H9 (cell line): ENCODE data around the gene NDUFB2. TPM values are rescaled to one million over a fixed set of nuclear protein-coding genes. Genes with fewer than 3 reads are reported as not detected.
A peak's percentile ranks its signal among the peaks of the same experiment; 100 is the strongest.

Source experiments
- DNase-seq: peaks from one replicate; pipeline ENCODE4 v3.0.0-alpha.2; 2017
- H2AFZ ChIP-seq: one replicate; pipeline ENCODE4 v1.6.1; 2013; ENCODE audit warnings: mild to moderate bottlenecking, low read length, control low read depth, moderate library complexity
- H2AK5ac ChIP-seq: 2 replicates; pipeline ENCODE4 v1.6.1; 2013; ENCODE audit warnings: low read length, control low read depth, mixed read lengths; ENCODE audit not compliant: insufficient read length
- H2BK120ac ChIP-seq: one replicate; pipeline ENCODE4 v1.6.1; 2013; ENCODE audit warnings: low read depth, mild to moderate bottlenecking, low read length, control low read depth, inconsistent platforms; ENCODE audit not compliant: poor library complexity, severe bottlenecking
- H2BK12ac ChIP-seq: 2 replicates; pipeline ENCODE4 v1.6.1; 2013; ENCODE audit warnings: low read length, control low read depth, mixed read lengths, low read depth; ENCODE audit not compliant: insufficient read length
- H2BK15ac ChIP-seq: 2 replicates; pipeline ENCODE4 v1.6.1; 2013; ENCODE audit warnings: low read depth, low read length, control low read depth
- H2BK20ac ChIP-seq: one replicate; pipeline ENCODE4 v1.6.1; 2013; ENCODE audit warnings: low read depth, mild to moderate bottlenecking, low read length, control low read depth, inconsistent platforms; ENCODE audit not compliant: poor library complexity, severe bottlenecking
- H2BK5ac ChIP-seq: 2 replicates; pipeline ENCODE4 v1.6.1; 2013; ENCODE audit warnings: low read length, control low read depth, mixed read lengths; ENCODE audit not compliant: insufficient read length
- H3K14ac ChIP-seq: 2 replicates; pipeline ENCODE4 v1.6.1; 2013; ENCODE audit warnings: low read length, control low read depth; ENCODE audit not compliant: insufficient read depth
- H3K18ac ChIP-seq: 2 replicates; pipeline ENCODE4 v1.6.1; 2013; ENCODE audit warnings: low read depth, mild to moderate bottlenecking, mixed read lengths, low read length, control low read depth; ENCODE audit not compliant: insufficient read length
- H3K23ac ChIP-seq: 2 replicates; pipeline ENCODE4 v1.6.1; 2013; ENCODE audit warnings: low read length, control low read depth, mixed read lengths, low read depth; ENCODE audit not compliant: insufficient read length
- H3K23me2 ChIP-seq: 2 replicates; pipeline ENCODE4 v1.6.1; 2013; ENCODE audit warnings: low read depth, mild to moderate bottlenecking, mixed read lengths, low read length, control low read depth; ENCODE audit not compliant: insufficient read length, poor library complexity, severe bottlenecking
- H3K27ac ChIP-seq: 2 replicates; pipeline ENCODE4 v1.5.1; 2013; ENCODE audit warnings: low read length, control low read depth, mixed read lengths, low read depth; ENCODE audit not compliant: insufficient read length
- H3K27me3 ChIP-seq: 2 replicates; pipeline ENCODE4 v1.6.1; 2013; ENCODE audit warnings: low read length, control low read depth, inconsistent platforms; ENCODE audit not compliant: insufficient read depth
- H3K4ac ChIP-seq: 2 replicates; pipeline ENCODE4 v1.6.1; 2013; ENCODE audit warnings: low read depth, mild to moderate bottlenecking, control low read depth, inconsistent platforms, low read length, moderate library complexity
- H3K4me1 ChIP-seq: 2 replicates; pipeline ENCODE4 v1.6.1; 2013; ENCODE audit warnings: low read length, control low read depth, inconsistent platforms; ENCODE audit not compliant: insufficient read depth
- H3K4me2 ChIP-seq: 2 replicates; pipeline ENCODE4 v1.6.1; 2013; ENCODE audit warnings: low read length, control low read depth, mixed read lengths; ENCODE audit not compliant: insufficient read length, insufficient read depth
- H3K56ac ChIP-seq: 2 replicates; pipeline ENCODE4 v1.6.1; 2013; ENCODE audit warnings: low read depth, mild to moderate bottlenecking, mixed read lengths, low read length, control low read depth; ENCODE audit not compliant: insufficient read length
- H3K79me1 ChIP-seq: 2 replicates; pipeline ENCODE4 v1.6.1; 2013; ENCODE audit warnings: low read depth, mild to moderate bottlenecking, moderate library complexity, low read length, control low read depth, inconsistent platforms; ENCODE audit not compliant: insufficient read depth, poor library complexity, severe bottlenecking
- H3K79me2 ChIP-seq: 2 replicates; pipeline ENCODE4 v1.6.1; 2013; ENCODE audit warnings: low read length, control low read depth, inconsistent platforms; ENCODE audit not compliant: insufficient read depth
- H3K9ac ChIP-seq: 2 replicates; pipeline ENCODE4 v1.6.1; 2013; ENCODE audit warnings: low read length, control low read depth, mixed read lengths; ENCODE audit not compliant: insufficient read length; ENCODE audit errors: extremely low read depth
- H3K9me3 ChIP-seq: one replicate; pipeline ENCODE4 v1.6.1; 2013; ENCODE audit warnings: low read depth, low read length, inconsistent platforms; ENCODE audit not compliant: control insufficient read depth
- H3T11ph ChIP-seq: one replicate; pipeline ENCODE4 v1.6.1; 2013; ENCODE audit warnings: mild to moderate bottlenecking, low read length, control low read depth, inconsistent platforms
- H4K20me1 ChIP-seq: one replicate; pipeline ENCODE4 v1.6.1; 2013; ENCODE audit not compliant: control insufficient read depth, insufficient read length, insufficient read depth
- H4K5ac ChIP-seq: 2 replicates; pipeline ENCODE4 v1.6.1; 2013; ENCODE audit warnings: low read depth, mild to moderate bottlenecking, mixed read lengths, low read length, control low read depth; ENCODE audit not compliant: insufficient read length
- H4K8ac ChIP-seq: replicated peaks from 2 replicates; pipeline ENCODE4 v1.6.1; 2013; ENCODE audit warnings: low read length, control low read depth, mixed read lengths, low read depth; ENCODE audit not compliant: insufficient read length
- H4K91ac ChIP-seq: 2 replicates; pipeline ENCODE4 v1.6.1; 2013; ENCODE audit warnings: low read depth, mild to moderate bottlenecking, moderate library complexity, mixed read lengths, low read length, control low read depth; ENCODE audit not compliant: insufficient read length
- H3K27ac Mint-ChIP-seq, 3 experiments: 2 replicates in 2 of 3; 3 replicates in 1 of 3; pipeline ENCODE4 v1.8.0; 2020 to 2021; ENCODE audit warnings: mixed read lengths in 3 of 3, mild to moderate bottlenecking in 1 of 3, moderate library complexity in 1 of 3
- H3K27me3 Mint-ChIP-seq: 2 replicates; pipeline ENCODE4 v1.8.0; 2021; ENCODE audit warnings: low read depth, mild to moderate bottlenecking, moderate library complexity, mixed read lengths
- H3K36me3 Mint-ChIP-seq, 3 experiments: 2 replicates in 2 of 3; 3 replicates in 1 of 3; pipeline ENCODE4 v1.8.0; 2020 to 2021; ENCODE audit warnings: low read depth in 3 of 3, mixed read lengths in 3 of 3; ENCODE audit not compliant: insufficient read depth in 1 of 3
- H3K4me1 Mint-ChIP-seq, 2 experiments: 2 replicates each; pipeline ENCODE4 v1.8.0; 2020; ENCODE audit warnings: mixed read lengths in 2 of 2
- H3K4me3 Mint-ChIP-seq, 2 experiments: 2 replicates in 1 of 2; 3 replicates in 1 of 2; pipeline ENCODE4 v1.8.0; 2020 to 2021; ENCODE audit warnings: mild to moderate bottlenecking in 2 of 2, mixed read lengths in 2 of 2, moderate library complexity in 1 of 2
- H3K9me3 Mint-ChIP-seq, 2 experiments: 2 replicates in 1 of 2; 3 replicates in 1 of 2; pipeline ENCODE4 v1.8.0; 2020; ENCODE audit warnings: mild to moderate bottlenecking in 2 of 2, mixed read lengths in 2 of 2, moderate library complexity in 1 of 2
- WGBS: extraction: QIAGEN DNeasy Blood & Tissue Kit; methylation state at CpG from one replicate; pipeline ENCODE4 v1.1.7; 2013; ENCODE audit warnings: missing lambda C conversion rate, low lambda C conversion rate, mixed read lengths; ENCODE audit not compliant: insufficient read length; ENCODE audit errors: extremely low coverage; 5-methylcytosine and 5-hydroxymethylcytosine counted together
- total RNA-seq: library from RNA; stranded (reverse); gene quantifications from 2 replicates; pipeline ENCODE4 v1.2.1, GENCODE V29; 2021
- TF ChIP-seq, protein P1 (sequence below): fragments of 200-600 bp; sonication (generic); conservative IDR thresholded peaks from 3 replicates; pipeline ENCODE4 v1.8.0; 2021; ENCODE audit warnings: antibody characterized with exemption, mild to moderate bottlenecking

The NDUFB2 gene
- total RNA-seq, 1 experiment from 2014 or later: 177 TPM

DNA sequence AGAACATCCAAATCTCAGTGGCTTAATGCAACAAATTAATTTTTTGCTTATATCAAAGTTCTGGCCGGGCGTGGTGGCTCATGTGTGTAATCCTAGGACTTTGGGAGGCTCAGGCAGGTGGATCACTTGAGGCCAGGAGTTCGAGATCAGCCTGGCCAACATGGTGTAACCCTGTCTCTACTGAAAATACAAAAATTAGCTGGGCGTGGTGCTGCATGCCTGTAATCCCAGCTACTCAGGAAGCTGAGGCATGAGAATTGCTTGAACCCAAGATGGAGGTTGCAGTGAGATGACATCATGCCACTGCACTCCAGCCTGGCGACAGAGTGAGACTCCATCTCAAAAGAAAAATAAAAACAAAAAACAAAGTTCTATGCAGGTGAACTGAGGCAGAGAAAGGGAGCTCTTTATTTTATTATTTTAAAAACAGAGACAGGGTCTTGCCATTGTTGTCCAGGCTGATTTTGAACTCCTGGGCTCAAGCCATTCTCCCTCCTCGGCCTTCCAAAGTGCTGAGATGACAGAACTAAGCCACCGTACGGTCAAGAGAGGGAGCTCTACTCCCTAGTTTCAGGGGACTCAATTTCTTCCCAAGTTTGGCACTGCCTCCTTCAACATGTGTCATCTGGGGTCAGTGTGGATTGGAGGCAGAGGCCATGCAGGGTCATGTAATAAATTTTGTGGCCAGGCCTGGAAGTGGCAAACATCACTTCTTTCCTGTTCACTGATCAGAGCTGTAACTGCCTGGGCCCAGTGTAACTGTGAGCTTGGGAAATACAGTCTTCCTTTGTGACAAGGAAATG lies 21.4 kb upstream of the NDUFB2 start:
- H2BK15ac ChIP-seq: no peak overlapping the region
- no peak overlapping the region for H4K5ac ChIP-seq
- peaks cover 6% of the 10 kb centered on the region for H3K23me2 ChIP-seq
- H3K36me3 Mint-ChIP-seq: peaks cover 1 to 12% (median 5%) of the 10 kb centered on the region in 3 experiments; a peak in 6 of 7 replicates
- no peak overlapping the region for H3K56ac ChIP-seq
- H3K4me3 Mint-ChIP-seq: no peak overlapping the region
- peak; percentile 48 for DNase-seq
- H3K4me2 ChIP-seq: no peak overlapping the region
- H3T11ph ChIP-seq: no peak overlapping the region
- no peak overlapping the region for H2BK5ac ChIP-seq
- H3K9me3 Mint-ChIP-seq: no peaks in the 10 kb centered on the region
- no peak overlapping the region for H3K14ac ChIP-seq
- H2BK12ac ChIP-seq: no peak overlapping the region
- no peaks in the 10 kb centered on the region for H3K79me2 ChIP-seq
- H4K20me1 ChIP-seq: no peaks in the 10 kb centered on the region
- no peak overlapping the region for H4K8ac ChIP-seq
- no peaks in the 10 kb centered on the region for H3K9me3 ChIP-seq
- peaks cover 15 to 18% of the 10 kb centered on the region in 2 experiments for H3K4me1 Mint-ChIP-seq
- H3K9ac ChIP-seq: no peak overlapping the region
- no peak overlapping the region for H4K91ac ChIP-seq
- WGBS: no CpG with 5 or more reads among the region's 8 CpGs
- H2AK5ac ChIP-seq: no peak overlapping the region
- H3K27ac Mint-ChIP-seq: no peak overlapping the region; a peak in 1 of 7 replicates
- no peaks in the 10 kb centered on the region; the same call in 1 of the 2 replicates for H3K4me1 ChIP-seq
- no peak overlapping the region for H2AFZ ChIP-seq
- H3K18ac ChIP-seq: no peak overlapping the region
- no peaks in the 10 kb centered on the region for H3K79me1 ChIP-seq
- peaks cover 3% of the 10 kb centered on the region; the same call in 1 of the 2 replicates for H3K27me3 Mint-ChIP-seq
- H3K23ac ChIP-seq: no peak overlapping the region
- H2BK20ac ChIP-seq: no peak overlapping the region
- TF ChIP-seq, protein P1, sequence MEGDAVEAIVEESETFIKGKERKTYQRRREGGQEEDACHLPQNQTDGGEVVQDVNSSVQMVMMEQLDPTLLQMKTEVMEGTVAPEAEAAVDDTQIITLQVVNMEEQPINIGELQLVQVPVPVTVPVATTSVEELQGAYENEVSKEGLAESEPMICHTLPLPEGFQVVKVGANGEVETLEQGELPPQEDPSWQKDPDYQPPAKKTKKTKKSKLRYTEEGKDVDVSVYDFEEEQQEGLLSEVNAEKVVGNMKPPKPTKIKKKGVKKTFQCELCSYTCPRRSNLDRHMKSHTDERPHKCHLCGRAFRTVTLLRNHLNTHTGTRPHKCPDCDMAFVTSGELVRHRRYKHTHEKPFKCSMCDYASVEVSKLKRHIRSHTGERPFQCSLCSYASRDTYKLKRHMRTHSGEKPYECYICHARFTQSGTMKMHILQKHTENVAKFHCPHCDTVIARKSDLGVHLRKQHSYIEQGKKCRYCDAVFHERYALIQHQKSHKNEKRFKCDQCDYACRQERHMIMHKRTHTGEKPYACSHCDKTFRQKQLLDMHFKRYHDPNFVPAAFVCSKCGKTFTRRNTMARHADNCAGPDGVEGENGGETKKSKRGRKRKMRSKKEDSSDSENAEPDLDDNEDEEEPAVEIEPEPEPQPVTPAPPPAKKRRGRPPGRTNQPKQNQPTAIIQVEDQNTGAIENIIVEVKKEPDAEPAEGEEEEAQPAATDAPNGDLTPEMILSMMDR: peak; percentile 69
- no peak overlapping the region for H3K27ac ChIP-seq
- H3K27me3 ChIP-seq: no peaks in the 10 kb centered on the region; the same call in 1 of the 2 replicates
- H3K4ac ChIP-seq: no peak overlapping the region
- H2BK120ac ChIP-seq: no peak overlapping the region
